ENCODE measurements around the gene SLC7A10.
"Not testable (repeated sequence)": the region's sequence is repeated elsewhere in the genome, so short reads cannot be mapped to it uniquely, and the experiment has no call there.

Gene SLC7A10

DNA sequence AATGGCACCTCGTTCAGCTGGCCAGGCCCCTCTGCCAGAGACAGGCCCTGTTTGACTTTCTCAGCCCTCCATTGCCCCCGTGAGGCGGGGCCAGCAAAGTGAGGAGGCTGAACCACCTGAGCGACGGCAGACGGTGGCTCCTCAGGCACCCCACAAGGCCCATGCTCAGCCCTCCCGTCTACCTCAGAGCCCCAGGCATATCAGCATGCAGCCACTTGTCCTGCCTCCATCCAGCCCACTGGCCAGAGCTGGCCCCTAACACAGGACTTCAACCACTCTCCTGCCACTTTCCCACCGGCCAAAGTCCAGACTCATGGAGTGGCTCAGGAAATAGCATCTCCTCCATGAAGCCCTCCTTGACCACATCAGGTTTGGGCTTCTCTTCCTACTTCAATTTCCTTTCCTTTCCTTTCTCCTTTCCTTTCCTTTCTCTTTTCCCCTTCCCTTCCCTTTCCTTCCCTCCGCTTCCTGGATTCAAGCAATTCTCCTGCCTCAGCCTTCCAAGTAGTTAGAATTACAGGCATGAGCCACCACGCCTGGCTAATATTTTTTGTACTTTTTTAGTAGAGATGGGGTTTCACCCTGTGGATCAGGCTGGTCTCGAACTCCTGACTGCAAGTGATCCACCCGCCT lies 9.3 kb downstream of the SLC7A10 start:
- no peak for DNase-seq (ENCODE audit: low read depth in 2 of 2)

DNA sequence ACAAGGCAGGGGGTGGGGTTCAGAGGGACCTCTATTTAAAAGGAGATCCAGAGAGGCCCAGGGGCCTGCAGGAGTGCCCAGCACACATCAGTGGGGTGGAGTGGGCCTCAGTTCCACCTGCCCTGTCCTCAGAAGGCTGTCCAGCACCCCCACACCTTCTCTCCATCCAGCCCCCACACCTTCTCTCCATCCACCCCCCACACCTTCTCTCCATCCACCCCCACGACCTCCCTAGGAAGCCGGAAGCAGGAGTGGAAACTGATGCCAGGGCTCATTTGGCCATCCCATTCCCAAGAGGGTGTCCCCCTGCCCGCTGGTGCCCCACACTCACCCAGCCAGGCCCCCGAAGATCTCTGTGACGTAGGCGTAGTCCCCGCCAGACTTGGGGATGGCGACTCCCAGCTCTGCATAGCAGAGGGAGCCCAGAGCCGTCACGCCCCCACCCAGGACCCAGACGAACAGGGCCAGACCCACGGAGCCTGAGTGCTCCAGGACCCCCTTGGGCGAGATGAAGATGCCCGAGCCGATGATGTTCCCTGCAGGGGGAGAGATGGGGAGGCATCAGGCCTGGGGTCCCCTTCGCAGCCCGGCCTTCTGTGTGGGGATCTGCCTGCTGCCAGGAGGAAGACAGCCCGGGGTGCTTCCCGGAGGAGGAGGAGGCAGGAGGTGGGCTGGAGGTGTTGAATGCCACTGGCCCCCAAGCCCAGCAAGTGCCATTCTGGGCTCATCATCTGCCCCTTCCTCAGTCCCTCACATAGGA lies 10.0 kb downstream of the SLC7A10 start:
- no peak for DNase-seq (ENCODE audit: low read depth in 2 of 2)

DNA sequence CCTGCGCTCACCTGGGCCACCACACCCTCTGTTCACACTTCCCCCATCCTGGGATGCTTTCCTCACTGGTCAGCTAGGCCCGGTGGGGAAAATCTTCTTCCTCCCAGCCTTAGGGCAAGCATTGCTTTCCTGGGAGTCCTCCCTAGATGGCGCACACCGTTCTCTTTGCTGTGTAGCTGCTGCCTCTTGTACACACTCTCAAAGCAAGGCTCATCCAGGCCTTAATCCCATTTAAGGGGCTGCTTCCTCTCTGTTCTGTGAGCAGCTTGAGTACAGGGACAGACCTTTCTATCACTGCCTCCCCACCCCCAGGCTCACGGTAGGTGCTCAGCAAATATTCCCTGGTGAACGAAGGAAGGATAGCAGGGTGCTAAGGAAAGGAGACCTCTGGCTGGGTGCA lies 11.1 kb downstream of the SLC7A10 start:
- no peak for DNase-seq (ENCODE audit: low read depth in 2 of 2)

DNA sequence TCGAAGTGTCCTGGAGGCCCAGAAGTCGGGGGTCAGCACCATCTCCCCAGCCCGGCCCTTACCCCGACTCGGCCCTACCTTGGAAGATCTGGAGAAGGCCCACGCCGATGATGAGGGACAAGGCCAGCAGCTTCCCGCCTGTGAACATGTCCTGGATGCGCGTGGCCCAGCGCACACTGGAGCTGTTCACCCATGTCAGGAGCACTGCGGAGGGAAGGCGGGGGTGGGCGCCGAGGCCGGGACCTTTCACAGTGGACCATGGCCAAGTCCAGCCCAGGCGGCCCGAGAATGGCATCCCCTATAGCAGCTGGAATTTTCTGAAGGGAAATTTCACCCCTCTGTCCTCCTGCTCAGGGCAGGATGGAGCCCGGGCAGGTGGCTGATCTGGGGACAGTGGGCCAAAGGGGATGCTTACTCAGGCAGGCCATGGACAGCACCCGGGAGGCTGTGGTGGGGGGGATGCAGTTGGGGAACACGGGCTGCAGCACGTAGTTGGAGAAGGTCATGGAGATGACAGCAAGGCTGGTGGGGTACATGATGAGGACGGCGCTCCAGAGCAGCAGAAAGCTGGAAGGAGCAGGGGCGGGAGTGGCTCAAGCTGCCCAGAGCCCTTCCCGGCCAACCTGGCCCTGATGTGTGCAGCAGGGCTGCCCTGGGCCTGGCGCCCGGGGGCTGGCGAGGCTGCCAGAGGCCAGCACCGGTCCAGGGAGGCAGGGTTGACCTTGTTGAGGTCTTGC lies 13.0 kb downstream of the SLC7A10 start:
- DNase-seq (ENCODE audit: low read depth in 2 of 2), result no peak

DNA sequence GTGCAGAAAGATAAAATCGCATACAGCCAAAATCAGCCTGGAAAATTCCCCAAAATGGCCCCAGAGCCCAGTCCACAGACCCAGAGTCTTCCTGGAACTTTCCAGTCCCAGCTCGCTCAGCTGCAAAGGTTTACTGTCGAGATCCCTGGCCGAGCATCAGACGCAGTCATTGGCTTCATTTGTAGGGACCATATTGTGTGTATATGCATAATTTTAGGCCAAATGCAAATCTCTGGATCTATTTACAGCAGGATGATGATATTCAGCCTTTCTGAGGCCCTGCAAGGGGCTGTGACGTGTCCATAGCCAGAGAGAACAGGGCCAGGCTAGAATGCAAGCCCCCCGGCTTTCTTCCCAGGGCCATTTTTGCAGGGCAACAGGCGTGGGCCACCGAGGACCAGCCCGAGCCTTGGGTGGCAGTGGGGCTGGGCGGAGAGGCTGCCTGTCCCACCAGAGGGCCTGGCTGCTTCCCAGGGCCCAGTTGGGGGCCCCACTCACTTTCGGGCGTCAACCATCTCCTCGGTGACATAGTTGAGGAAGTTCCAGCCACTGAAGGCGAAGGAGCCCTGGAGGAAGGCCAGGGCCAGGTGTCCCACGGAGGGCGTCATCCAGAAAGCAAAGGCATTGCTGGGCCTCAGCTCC lies 13.7 kb downstream of the SLC7A10 start:
- DNase-seq (ENCODE audit: low read depth in 2 of 2), result no peak

DNA sequence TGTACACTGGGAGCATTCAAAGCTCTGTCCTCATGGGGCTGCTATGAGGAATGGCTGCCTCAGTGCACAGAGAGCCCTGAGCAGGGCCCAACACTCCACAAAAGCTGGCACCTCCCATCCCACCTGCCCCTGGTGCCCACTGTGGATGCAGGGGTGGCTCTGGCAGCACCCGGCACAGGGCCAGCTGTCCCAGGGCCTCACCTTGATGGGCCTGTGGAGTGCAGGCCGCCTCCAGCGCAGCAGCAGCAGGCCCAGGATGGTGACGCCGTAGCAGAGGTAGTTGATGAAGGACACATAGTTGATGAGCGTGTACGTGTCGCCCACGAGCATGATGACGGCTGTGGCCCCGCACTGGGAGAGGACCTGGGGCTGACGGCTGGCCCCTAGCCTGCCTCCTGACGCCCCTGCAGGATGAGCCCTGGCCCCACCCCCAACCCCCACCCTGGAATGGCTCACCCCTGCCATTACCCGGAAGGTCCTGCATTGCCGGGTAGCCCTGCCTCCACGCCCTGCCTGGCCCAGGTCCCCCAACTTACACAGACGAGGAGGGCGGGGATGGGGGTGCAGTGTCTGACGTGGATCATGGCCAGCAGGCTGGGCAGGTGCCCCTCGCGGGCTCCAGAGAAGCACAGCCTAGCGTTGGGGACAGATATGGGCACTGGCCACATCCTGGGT lies 15.2 kb downstream of the SLC7A10 start:
- DNase-seq (ENCODE audit: low read depth in 2 of 2), result no peak

DNA sequence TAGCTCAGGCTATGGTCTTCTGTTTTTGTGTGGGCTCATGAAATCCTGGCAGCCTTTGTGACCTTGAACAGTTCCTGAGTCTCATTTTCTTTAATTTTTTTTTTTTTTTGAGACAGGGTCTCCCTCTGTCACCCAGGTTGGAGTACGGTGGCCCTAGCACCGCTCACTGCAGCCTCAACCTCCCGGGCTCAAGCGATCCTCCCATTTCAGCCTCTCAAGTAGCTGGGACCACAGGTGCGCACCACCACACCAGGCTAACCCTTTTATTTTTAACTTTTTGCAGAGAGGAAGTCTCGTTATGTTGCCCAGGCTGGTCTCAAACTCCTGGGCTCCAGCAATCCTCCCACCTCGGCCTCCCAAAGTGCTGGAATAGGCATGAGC lies 15.8 kb downstream of the SLC7A10 start:
- not testable (repeated sequence) for DNase-seq (ENCODE audit: low read depth in 2 of 2)

DNA sequence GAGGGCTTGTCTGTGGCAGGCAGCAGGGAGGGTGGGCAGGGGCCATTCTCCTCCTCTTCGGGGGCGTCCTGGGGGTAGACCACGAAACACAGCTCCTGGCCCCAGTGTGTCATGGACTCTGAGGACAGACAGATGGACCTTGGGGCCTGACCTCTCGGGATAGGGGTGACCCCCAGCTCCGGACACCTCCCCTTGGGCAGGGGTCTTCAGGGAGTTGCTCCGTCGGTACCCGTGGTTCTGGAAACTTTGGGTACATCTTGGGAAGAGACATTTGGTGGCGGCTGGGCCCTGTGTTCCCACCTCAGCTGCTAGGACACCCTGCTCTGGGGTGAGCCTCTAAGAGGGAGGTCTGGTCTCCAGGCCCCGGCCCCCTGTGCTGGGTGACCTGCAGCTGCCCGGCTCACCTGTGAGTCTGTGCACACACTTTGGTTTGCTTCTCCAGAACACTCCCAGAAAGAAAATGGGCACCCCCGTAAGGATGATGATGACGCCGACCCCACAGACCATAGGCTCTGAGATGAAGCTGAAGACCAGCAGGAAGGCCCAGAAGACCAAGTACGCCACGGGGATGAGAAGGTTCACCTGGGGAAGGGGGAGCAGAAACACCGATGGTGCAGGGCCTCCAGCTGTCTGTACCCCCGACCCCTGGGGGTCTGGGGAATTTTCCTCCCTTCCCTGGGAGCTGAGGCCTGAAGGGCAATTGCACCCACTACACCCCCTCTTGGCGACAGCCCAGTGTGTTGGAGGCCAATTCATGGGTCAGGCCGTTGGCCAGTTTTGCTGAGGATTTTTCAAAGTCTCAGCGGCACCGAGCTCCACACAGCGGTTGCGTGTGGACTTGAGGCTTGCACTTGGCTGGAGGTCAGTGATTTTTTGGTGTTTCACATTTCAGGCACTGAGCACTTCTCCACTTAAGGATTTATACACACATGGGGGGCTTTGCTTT lies 16.5 kb downstream of the SLC7A10 start:
- no peak for DNase-seq (ENCODE audit: low read depth in 2 of 2)

DNA sequence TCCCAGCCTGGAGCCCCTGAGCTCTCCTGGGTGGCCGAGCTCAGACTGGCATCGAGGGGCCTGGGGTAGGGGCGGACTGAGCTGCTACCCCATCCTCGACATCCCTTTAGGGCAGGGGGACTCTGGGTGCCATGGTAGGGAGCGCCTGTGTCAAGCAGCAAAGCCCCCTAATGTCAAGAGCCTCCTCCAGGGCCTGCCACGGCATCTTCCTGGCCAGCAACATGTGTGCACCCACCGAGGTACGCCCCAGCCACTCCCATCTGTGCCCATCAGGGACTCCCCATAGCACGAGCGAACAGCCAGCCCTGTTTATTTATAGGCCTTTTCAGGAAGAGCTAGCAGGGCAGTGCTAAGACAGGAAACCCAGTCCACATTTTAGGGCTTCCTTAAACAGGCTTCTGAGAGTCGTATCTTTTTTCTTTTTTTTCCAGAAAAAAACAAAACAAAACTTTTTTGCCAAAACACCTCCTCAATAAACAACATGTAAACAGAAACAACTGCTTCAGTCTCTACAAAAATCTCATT lies 17.2 kb downstream of the SLC7A10 start:
- DNase-seq (ENCODE audit: low read depth in 2 of 2), result no peak

DNA sequence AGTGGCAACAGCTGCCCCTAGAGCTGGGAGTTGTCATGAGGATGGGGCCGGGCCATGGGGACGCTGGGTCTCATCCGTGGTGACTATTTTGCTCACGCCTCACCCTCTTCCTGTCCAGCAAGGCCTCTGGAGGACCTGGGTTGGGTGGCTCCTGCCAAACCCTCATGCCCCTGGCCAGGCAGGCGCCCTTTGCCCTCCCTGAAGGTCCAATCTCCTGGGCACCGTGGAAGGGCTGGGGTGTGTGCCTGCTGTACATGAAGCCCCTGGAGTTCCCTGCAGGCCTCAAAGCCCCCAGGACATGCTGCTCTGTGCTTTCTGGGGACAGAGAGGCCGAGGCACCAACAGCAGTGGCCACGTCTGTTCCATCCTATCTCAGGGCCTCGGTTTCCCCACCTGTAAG lies 17.7 kb downstream of the SLC7A10 start:
- no peak for DNase-seq (ENCODE audit: low read depth in 2 of 2)

DNA sequence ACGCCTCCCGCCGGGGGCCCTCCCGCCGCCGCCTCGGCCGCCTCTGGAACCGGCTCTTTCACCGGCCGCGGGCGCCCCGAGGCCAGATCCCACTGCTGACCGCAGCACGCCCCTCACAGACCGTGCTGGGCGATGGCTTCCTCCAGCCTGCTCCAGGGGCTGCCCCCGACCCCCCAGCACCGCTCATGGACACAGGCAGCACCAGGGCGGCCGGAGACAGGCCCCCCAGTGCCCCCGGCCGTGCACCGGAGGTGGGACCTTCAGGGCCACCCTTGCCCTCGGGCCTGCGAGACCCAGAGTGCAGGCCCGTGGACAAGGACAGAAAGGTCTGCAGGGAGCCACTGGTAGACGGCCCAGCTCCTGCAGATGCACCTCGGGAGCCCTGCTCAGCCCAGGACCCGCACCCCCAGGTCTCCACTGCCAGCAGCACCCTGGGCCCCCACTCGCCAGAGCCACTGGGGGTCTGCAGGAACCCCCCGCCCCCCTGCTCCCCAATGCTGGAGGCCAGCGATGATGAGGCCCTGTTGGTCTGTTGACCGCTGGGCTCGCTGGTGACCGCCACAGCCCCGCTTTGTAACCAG lies 18.5 kb downstream of the SLC7A10 start:
- no peak for DNase-seq (ENCODE audit: low read depth in 2 of 2)

DNA sequence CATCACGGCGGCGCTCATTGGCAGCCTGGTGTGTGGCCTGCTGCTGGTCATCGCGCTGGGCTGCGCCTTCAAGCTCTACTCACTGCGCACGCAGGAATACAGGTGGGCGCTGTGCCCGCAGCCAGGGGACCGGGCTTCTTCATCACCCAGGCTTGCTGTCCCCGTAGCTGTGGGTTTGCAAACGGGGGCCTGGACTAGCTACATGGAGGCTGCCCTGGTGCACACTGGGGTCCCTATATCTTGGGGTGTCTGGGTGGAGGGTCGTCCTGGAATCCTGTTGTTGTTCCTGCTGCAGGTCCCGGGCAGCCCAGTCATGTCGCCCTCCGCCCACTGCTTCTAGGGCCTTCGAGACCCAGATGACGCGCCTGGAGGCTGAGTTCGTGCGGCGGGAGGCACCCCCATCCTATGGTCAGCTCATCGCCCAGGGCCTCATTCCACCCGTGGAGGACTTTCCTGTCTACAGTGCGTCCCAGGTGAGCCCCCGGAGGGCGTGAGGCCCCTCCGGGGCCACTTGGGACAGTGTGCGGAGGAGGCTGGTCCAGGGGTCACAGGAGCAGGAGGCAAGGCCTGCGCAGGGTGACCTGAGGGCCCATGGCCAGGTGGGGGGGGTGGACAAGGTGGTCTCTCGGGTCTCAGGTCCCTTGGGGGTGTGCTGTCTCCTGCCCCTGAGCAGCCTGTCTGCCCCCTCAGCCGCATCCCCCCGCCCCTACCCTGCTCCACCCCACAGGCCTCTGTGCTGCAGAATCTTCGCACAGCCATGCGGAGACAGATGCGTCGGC lies 19.2 kb downstream of the SLC7A10 start:
- no peak for DNase-seq (ENCODE audit: low read depth in 2 of 2)

DNA sequence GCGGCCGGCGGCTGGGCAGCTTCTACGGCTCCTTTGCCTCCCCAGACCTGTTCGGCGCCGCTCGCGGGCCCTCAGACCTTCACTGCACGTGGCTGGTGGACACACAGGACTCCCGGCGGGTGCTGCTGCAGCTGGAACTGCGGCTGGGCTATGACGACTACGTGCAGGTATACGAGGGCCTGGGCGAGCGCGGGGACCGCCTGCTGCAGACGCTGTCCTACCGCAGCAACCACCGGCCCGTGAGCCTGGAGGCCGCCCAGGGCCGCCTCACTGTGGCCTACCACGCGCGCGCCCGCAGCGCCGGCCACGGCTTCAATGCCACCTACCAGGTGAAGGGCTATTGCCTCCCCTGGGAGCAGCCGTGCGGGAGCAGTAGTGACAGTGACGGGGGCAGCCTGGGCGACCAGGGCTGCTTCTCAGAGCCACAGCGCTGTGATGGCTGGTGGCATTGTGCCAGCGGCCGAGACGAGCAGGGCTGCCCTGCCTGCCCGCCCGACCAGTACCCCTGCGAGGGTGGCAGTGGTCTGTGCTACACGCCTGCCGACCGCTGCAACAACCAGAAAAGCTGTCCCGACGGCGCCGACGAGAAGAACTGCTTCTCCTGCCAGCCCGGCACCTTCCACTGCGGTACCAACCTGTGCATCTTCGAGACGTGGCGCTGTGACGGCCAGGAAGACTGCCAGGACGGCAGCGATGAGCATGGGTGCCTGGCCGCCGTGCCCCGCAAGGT lies 20.0 kb downstream of the SLC7A10 start:
- DNase-seq (ENCODE audit: low read depth in 2 of 2), result no peak

DNA sequence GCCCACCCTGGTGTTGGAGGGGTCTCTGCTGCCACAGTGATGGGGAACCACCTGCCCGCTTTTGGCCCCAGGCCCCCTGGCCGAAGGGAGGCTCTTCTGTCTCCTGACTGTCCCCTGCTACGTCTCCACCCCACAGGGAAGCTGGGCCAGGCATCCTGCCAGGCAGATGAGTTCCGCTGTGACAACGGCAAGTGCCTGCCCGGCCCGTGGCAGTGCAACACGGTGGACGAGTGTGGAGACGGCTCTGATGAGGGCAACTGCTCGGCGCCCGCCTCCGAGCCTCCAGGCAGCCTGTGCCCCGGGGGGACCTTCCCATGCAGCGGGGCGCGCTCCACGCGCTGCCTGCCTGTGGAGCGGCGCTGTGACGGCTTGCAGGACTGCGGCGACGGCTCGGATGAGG lies 20.5 kb downstream of the SLC7A10 start:
- DNase-seq (ENCODE audit: low read depth in 2 of 2), result no peak

DNA sequence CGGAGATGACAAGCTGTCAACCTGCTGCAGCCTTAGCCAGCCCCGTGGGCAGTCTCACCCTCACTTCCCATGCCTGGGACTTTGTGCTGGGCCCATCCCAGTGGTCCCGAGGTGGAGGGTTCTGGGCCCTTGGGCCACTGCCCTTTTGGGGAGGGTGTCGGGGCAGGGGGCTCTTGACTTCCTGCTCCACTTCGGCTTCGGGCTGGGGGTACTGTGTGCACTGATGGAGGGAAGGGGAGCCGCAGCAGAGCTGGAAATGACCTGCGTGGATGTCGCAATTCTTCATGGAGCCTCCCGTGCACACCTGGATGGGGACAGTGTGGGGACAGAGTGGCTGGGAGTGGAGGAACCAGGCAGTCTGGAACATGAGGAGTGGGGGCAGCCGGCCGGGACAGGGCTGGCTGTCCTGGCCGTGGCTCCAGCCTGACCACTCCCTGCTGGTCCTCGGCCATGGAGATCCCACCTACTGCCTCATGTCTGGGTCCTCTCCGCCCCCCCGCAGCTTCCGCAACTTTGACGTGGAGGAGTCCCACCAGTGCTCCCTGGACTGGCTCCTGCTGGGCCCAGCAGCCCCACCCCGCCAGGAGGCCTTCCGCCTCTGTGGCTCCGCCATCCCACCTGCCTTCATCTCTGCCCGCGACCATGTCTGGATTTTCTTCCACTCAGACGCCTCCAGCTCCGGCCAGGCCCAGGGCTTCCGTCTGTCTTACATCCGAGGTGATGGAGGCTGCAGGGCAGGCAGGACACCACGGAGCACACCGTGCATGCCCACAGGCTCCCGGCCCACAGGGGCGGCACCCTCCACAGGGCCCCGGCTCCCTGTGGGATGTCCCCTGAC lies 21.3 kb downstream of the SLC7A10 start:
- DNase-seq (ENCODE audit: low read depth in 2 of 2), result no peak

DNA sequence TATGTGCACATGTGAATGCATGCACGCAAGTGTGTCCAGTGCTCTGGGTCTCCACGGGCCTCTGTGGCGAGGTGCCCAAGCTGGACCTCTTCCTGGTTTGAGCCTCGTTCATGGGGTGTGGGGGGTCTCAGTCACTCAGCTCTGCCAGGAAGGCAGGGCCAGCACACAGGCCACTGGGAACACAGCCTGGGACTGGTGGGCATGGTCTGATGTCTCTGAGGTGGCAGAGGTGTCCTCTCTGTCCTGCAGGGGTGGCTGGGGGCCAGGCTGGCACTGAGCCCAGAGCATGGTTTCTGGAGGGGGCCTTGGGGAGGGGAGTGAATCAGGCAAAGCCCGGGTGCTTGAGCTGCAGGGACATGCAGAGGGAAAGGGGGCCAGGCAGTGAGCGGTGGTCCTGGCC lies 22.1 kb downstream of the SLC7A10 start:
- DNase-seq (ENCODE audit: low read depth in 2 of 2), result no peak

All from fibroblast of skin of left biceps (primary cell).